Right lobe of liver (tissue), 6 donors: ENCODE data around the gene COX17. TPM values are rescaled to one million over a fixed set of nuclear protein-coding genes. Genes with fewer than 3 reads are reported as not detected.
A peak's percentile ranks its signal among the peaks of the same experiment; 100 is the strongest.

ENCODE experiments used
- ATAC-seq, 4 donors: fragments of 200-7000 bp; cut with Tn5 transposase; one replicate each; pipeline ENCODE4 v1.9.1; 2020; ENCODE audit warnings: mild to moderate bottlenecking in 4 of 4, moderate library complexity in 4 of 4
- DNase-seq, 3 donors: peaks; one replicate each; pipeline ENCODE4 v3.0.0-alpha.2; 2020
- H3K27ac ChIP-seq, 3 donors: fragments of 200-600 bp; one replicate each; pipeline ENCODE4 v1.8.0; 2022
- H3K27me3 ChIP-seq, 2 donors: fragments of 200-600 bp; one replicate each; pipeline ENCODE4 v1.8.0; 2022
- H3K36me3 ChIP-seq, 4 donors: fragments of 200-600 bp; sonication (generic) in 1 of 4; one replicate each; pipeline versions ENCODE4 v1.5.1 to v1.8.0; 2017 to 2022; ENCODE audit warnings: control low read depth in 1 of 4
- H3K4me1 ChIP-seq, 4 donors: fragments of 200-600 bp; sonication (generic) in 1 of 4; one replicate each; pipeline versions ENCODE4 v1.5.1 to v1.8.0; 2017 to 2022; ENCODE audit warnings: control low read depth in 1 of 4
- H3K4me3 ChIP-seq, 3 donors: fragments of 200-600 bp; one replicate each; pipeline ENCODE4 v1.8.0; 2022
- H3K9me3 ChIP-seq, 4 donors: fragments of 200-600 bp; sonication (generic) in 1 of 4; one replicate each; pipeline versions ENCODE4 v1.5.1 to v1.8.0; 2017 to 2022; ENCODE audit warnings: control low read depth in 1 of 4
- CTCF ChIP-seq, 4 donors: fragments of 200-600 bp in 3 of 4; fragments of 450-650 bp in 1 of 4; IDR thresholded peaks; one replicate each; pipeline versions ENCODE4 v1.5.1 to v1.8.0; 2016 to 2022; ENCODE audit warnings: antibody characterized with exemption in 4 of 4, mild to moderate bottlenecking in 2 of 4
- POLR2A ChIP-seq: fragments of 450-650 bp; IDR thresholded peaks from one replicate; pipeline ENCODE4 v1.6.1; 2017; ENCODE audit warnings: antibody characterized with exemption, mild to moderate bottlenecking
- WGBS: methylation state at CpG from one replicate; pipeline ENCODE4 v1.1.6; 2018; ENCODE audit warnings: low coverage, low lambda C conversion rate; ENCODE audit not compliant: insufficient coverage; ENCODE audit errors: missing lambda C conversion rate; 5-methylcytosine and 5-hydroxymethylcytosine counted together
- intact Hi-C, 2 donors: fragments of 100-400 bp; cut with DNase I; formaldehyde crosslinking; loops; one replicate each; pipeline versions ENCODE4 v1.11.2 to v1.14.1; 2022
- total RNA-seq, 6 experiments: library from RNA; depleted of rRNA in 2 of 6; stranded (reverse); fragments of >200 nt in 2 of 6; fragmentation: NEBNext Ultra II Directional in 3 of 6; extraction: Animal tissue kit (Norgen Biotek cat#: 25700) in 3 of 6; gene quantifications; one replicate each; pipeline versions ENCODE4 v1.1.0 to v1.2.4, GENCODE V29; 2016 to 2023
- donor health status: DM: no; HTN: yes; CAD: no.
- donor health status: DM: no; HTN: no; CAD: no.
- donor health status: DM: no; HTN: no; CAD: no.
- donor health status: DM: no; HTN: yes; CAD: no.
- donor health status: DM: no; HTN: yes; CAD: no.

COX17 gene
- total RNA-seq, 6 experiments from 2014 or later, result 23.9 to 40.8 (median 33.0) TPM

GRCh38 chr3:119635719-119636118, 41.5 kb downstream of the COX17 start:
- WGBS, result 67% methylated on average over 3 of the region's 10 CpGs
- no peak for DNase-seq
- no peak overlapping the region for H3K27ac ChIP-seq
- no peaks in the 10 kb centered on the region for H3K9me3 ChIP-seq
- no peak for TF ChIP-seq POLR2A
- no peak overlapping the region for H3K4me3 ChIP-seq
- ATAC-seq, result no peak
- intact Hi-C loops, result no loop called here
- H3K36me3 ChIP-seq, result no peaks in the 10 kb centered on the region
- no peaks in the 10 kb centered on the region for H3K27me3 ChIP-seq
- H3K4me1 ChIP-seq, result peaks cover 0 to 1% (median 0%) of the 10 kb centered on the region in 4 donors

- ATAC-seq (no peak), DNase-seq (no peak)
- Histone ChIP-seq H3K4me3 (no peak overlapping the region), H3K27me3 (no peaks in the 10 kb centered on the region), H3K9me3 (no peaks in the 10 kb centered on the region), H3K36me3 (no peaks in the 10 kb centered on the region), H3K4me1 (peaks cover 0 to 7% (median 0%) of the 10 kb centered on the region in 4 donors), H3K27ac (no peak overlapping the region)
- intact Hi-C loops, result no loop called here
- no peak for TF ChIP-seq POLR2A
- no peak for TF ChIP-seq CTCF (IDR thresholded peaks at IDR 0.05)
- 81% methylated on average over 3 of the region's 4 CpGs for WGBS
Measured at GRCh38 chr3:119632829-119633228, 44.4 kb downstream of the COX17 start.

- 72% methylated on average over 4 of the region's 4 CpGs for WGBS
- no peak for DNase-seq
- TF ChIP-seq POLR2A, result no peak
- TF ChIP-seq CTCF (IDR thresholded peaks at IDR 0.05), result no peak
- intact Hi-C loops, result no loop called here
- peaks cover 0 to 7% (median 0%) of the 10 kb centered on the region in 4 donors for H3K4me1 ChIP-seq
- H3K27ac ChIP-seq, result no peak overlapping the region
- H3K9me3 ChIP-seq, result no peaks in the 10 kb centered on the region
- no peaks in the 10 kb centered on the region for H3K27me3 ChIP-seq
- ATAC-seq, result no peak
- no peak overlapping the region for H3K4me3 ChIP-seq
- H3K36me3 ChIP-seq, result no peaks in the 10 kb centered on the region
Measured at GRCh38 chr3:119632216-119632615, 45.0 kb downstream of the COX17 start.

GRCh38 chr3:119631516-119631915, 45.7 kb downstream of the COX17 start:
- intact Hi-C loops, result no loop called here
- Histone ChIP-seq H3K36me3 (no peaks in the 10 kb centered on the region), H3K27ac (no peak overlapping the region), H3K4me1 (peaks cover 0 to 7% (median 0%) of the 10 kb centered on the region in 4 donors), H3K9me3 (no peaks in the 10 kb centered on the region), H3K27me3 (no peaks in the 10 kb centered on the region), H3K4me3 (no peak overlapping the region)
- 69% methylated on average over 3 of the region's 3 CpGs for WGBS
- TF ChIP-seq CTCF (IDR thresholded peaks at IDR 0.05) (no peak), POLR2A (no peak)
- DNase-seq (no peak), ATAC-seq (no peak)

- H3K4me1 ChIP-seq, result peaks cover 0 to 7% (median 0%) of the 10 kb centered on the region in 4 donors
Measured at GRCh38 chr3:119630880-119631329, 46.3 kb downstream of the COX17 start.

More at GRCh38 chr3:119630880-119631329, 46.3 kb downstream of the COX17 start:
- Histone ChIP-seq H3K36me3 (no peaks in the 10 kb centered on the region), H3K9me3 (no peaks in the 10 kb centered on the region), H3K27me3 (no peaks in the 10 kb centered on the region), H3K27ac (peak overlapping the region in 1 of 3 donors; percentile 29), H3K4me3 (no peak overlapping the region)
- ATAC-seq, result peak in 1 of 4 donors; percentile 7
- TF ChIP-seq CTCF (IDR thresholded peaks at IDR 0.05), result no peak
- no peak for TF ChIP-seq POLR2A
- 89% methylated on average over 7 of the region's 7 CpGs for WGBS
- no peak for DNase-seq
- intact Hi-C loops, result no loop called here
